IMR-90 (cell line): ENCODE measurements around the gene UBASH3A. TPM values are rescaled to one million over a fixed set of nuclear protein-coding genes. Genes with fewer than 3 reads are reported as not detected.

Experiments
- ATAC-seq: fragments of 200-7000 bp; cut with Tn5 transposase; 2 replicates; pipeline ENCODE4 v1.9.1; 2020; ENCODE audit warnings: low read depth, mild to moderate bottlenecking, moderate library complexity
- BruUV-seq: library from RNA; stranded (reverse); fragments of 400-500 nt; replicated peaks from 2 replicates; lab custom pipeline; 2021; lab: Mats Ljungman, UMichigan
- CTCF ChIA-PET: fragments of 300-600 bp; formaldehyde crosslinking; extraction: SDS; loops from one replicate; lab custom pipeline; 2021; ENCODE audit warnings: antibody characterized with exemption; lab: Yijun Ruan, JAX
- POLR2A ChIA-PET: fragments of 300-600 bp; sonication (Branson Sonifier 250); formaldehyde crosslinking; loops from one replicate; lab custom pipeline; 2022; ENCODE audit warnings: antibody characterized with exemption; ENCODE audit not compliant: unreplicated experiment; lab: Charles Lee
- DNase-seq: peaks from one replicate; pipeline ENCODE4 v3.0.0; 2013
- H2AFZ ChIP-seq: replicated peaks from 2 replicates; pipeline ENCODE3; 2013; ENCODE audit warnings: low read length, mild to moderate bottlenecking; ENCODE audit not compliant: poor library complexity
- H2AK5ac ChIP-seq: 2 replicates; pipeline ENCODE4 v1.6.1; 2013; ENCODE audit warnings: low read depth, low read length, inconsistent platforms
- H2AK9ac ChIP-seq: replicated peaks from 2 replicates; pipeline ENCODE3; 2013; ENCODE audit warnings: mild to moderate bottlenecking, low read depth, low read length, moderate library complexity; ENCODE audit not compliant: poor library complexity
- H2BK120ac ChIP-seq: 2 replicates; pipeline ENCODE4 v1.6.1; 2013; ENCODE audit warnings: low read depth, low read length, inconsistent platforms
- H2BK15ac ChIP-seq: 3 replicates; pipeline ENCODE4 v1.6.1; 2013; ENCODE audit warnings: low read depth, low read length, inconsistent platforms
- H2BK20ac ChIP-seq: 2 replicates; pipeline ENCODE4 v1.6.1; 2013; ENCODE audit warnings: low read depth, mild to moderate bottlenecking, inconsistent platforms, low read length, moderate library complexity
- H2BK5ac ChIP-seq: 2 replicates; pipeline ENCODE4 v1.6.1; 2013; ENCODE audit warnings: mild to moderate bottlenecking, low read depth, low read length, inconsistent platforms; ENCODE audit not compliant: poor library complexity, severe bottlenecking
- H3K14ac ChIP-seq: replicated peaks from 2 replicates; pipeline ENCODE4 v1.6.1; 2013; ENCODE audit warnings: low read depth, low read length, inconsistent platforms
- H3K18ac ChIP-seq: 2 replicates; pipeline ENCODE4 v1.6.1; 2013; ENCODE audit warnings: low read depth, low read length, control low read depth
- H3K23ac ChIP-seq: 2 replicates; pipeline ENCODE4 v1.6.1; 2013; ENCODE audit warnings: low read depth, low read length, inconsistent platforms
- H3K27ac ChIP-seq: 2 replicates; pipeline ENCODE4 v1.5.1; 2013; ENCODE audit warnings: mild to moderate bottlenecking, control low read depth, low read length; ENCODE audit not compliant: insufficient read depth
- H3K27me3 ChIP-seq: 2 replicates; pipeline ENCODE4 v1.6.1; 2013; ENCODE audit warnings: low read length; ENCODE audit not compliant: control insufficient read depth, insufficient read depth
- H3K36me3 ChIP-seq: 2 replicates; pipeline ENCODE4 v1.6.1; 2013; ENCODE audit warnings: low read length, mixed read lengths; ENCODE audit not compliant: control insufficient read depth, insufficient read depth
- H3K4ac ChIP-seq: 2 replicates; pipeline ENCODE4 v1.6.1; 2013; ENCODE audit warnings: low read depth, low read length, inconsistent platforms
- H3K4me1 ChIP-seq: 2 replicates; pipeline ENCODE4 v1.6.1; 2013; ENCODE audit warnings: low read length, mixed read lengths; ENCODE audit not compliant: control insufficient read depth, insufficient read depth
- H3K4me2 ChIP-seq: 2 replicates; pipeline ENCODE4 v1.6.1; 2013; ENCODE audit warnings: low read depth, mild to moderate bottlenecking, control low read depth, low read length, moderate library complexity
- H3K4me3 ChIP-seq: 2 replicates; pipeline ENCODE4 v1.5.1; 2013; ENCODE audit warnings: low read depth, mild to moderate bottlenecking, control low read depth, low read length, moderate library complexity; ENCODE audit not compliant: insufficient read depth
- H3K56ac ChIP-seq: 2 replicates; pipeline ENCODE4 v1.6.1; 2013; ENCODE audit warnings: low read length, inconsistent platforms; ENCODE audit not compliant: insufficient read depth; ENCODE audit errors: extremely low read depth
- H3K79me1 ChIP-seq, 2 experiments: 2 replicates each; pipeline ENCODE4 v1.6.1; 2013; ENCODE audit warnings: low read length in 2 of 2, inconsistent platforms in 1 of 2, low read depth in 1 of 2
- H3K9ac ChIP-seq: 2 replicates; pipeline ENCODE4 v1.6.1; 2013; ENCODE audit warnings: low read depth, low read length, control low read depth
- H3K9me1 ChIP-seq: 2 replicates; pipeline ENCODE4 v1.6.1; 2013; ENCODE audit warnings: low read length, inconsistent platforms; ENCODE audit not compliant: insufficient read depth
- H3K9me3 ChIP-seq: 2 replicates; pipeline ENCODE4 v1.6.1; 2013; ENCODE audit warnings: low read length; ENCODE audit not compliant: control insufficient read depth, insufficient read depth
- H4K20me1 ChIP-seq: 2 replicates; pipeline ENCODE4 v1.6.1; 2013; ENCODE audit warnings: low read length, inconsistent platforms; ENCODE audit not compliant: insufficient read depth
- H4K5ac ChIP-seq: 2 replicates; pipeline ENCODE4 v1.6.1; 2013; ENCODE audit warnings: mild to moderate bottlenecking, low read depth, low read length, control low read depth
- H4K8ac ChIP-seq, 2 experiments: 2 replicates each; pipeline ENCODE4 v1.6.1; 2013; ENCODE audit warnings: low read depth in 2 of 2, low read length in 2 of 2, control low read depth in 1 of 2, inconsistent platforms in 1 of 2
- H4K91ac ChIP-seq: 2 replicates; pipeline ENCODE4 v1.6.1; 2013; ENCODE audit warnings: low read depth, low read length, inconsistent platforms; ENCODE audit not compliant: insufficient read depth
- BHLHE40 ChIP-seq: fragments of 150-350 bp; IDR thresholded peaks from 2 replicates; pipeline ENCODE4 v1.6.1; 2016; ENCODE audit warnings: mild to moderate bottlenecking, low read depth, low read length
- CEBPB ChIP-seq: IDR thresholded peaks from 2 replicates; pipeline ENCODE4 v1.6.1; 2012; ENCODE audit warnings: low read depth, low read length, improper control_type of control experiment
- CHD1 ChIP-seq: IDR thresholded peaks from 2 replicates; pipeline ENCODE4 v1.6.1; 2012; ENCODE audit warnings: low read depth, low read length, improper control_type of control experiment
- FOS ChIP-seq: fragments of 150-350 bp; IDR thresholded peaks from 2 replicates; pipeline ENCODE4 v1.6.1; 2016; ENCODE audit warnings: low read depth, low read length
- MAFK ChIP-seq: IDR thresholded peaks from 2 replicates; pipeline ENCODE4 v1.6.1; 2012; ENCODE audit warnings: low read depth, low read length, improper control_type of control experiment
- MAZ ChIP-seq: IDR thresholded peaks from 2 replicates; pipeline ENCODE4 v1.6.1; 2012; ENCODE audit warnings: low read depth, mild to moderate bottlenecking, low read length, improper control_type of control experiment, moderate library complexity, borderline replicate concordance
- MXI1 ChIP-seq: IDR thresholded peaks from 2 replicates; pipeline ENCODE4 v1.6.1; 2012; ENCODE audit warnings: low read depth, mild to moderate bottlenecking, low read length, moderate library complexity, borderline replicate concordance
- NFE2L2 ChIP-seq: fragments of 150-350 bp; IDR thresholded peaks from 2 replicates; pipeline ENCODE4 v1.6.1; 2016; ENCODE audit warnings: low read depth, mild to moderate bottlenecking, low read length
- POLR2A ChIP-seq: IDR thresholded peaks from 2 replicates; pipeline ENCODE4 v1.6.1; 2012; ENCODE audit warnings: mild to moderate bottlenecking, low read depth, low read length
- RAD21 ChIP-seq: IDR thresholded peaks from 2 replicates; pipeline ENCODE4 v1.6.1; 2012; ENCODE audit warnings: low read length, improper control_type of control experiment
- RCOR1 ChIP-seq: IDR thresholded peaks from 2 replicates; pipeline ENCODE4 v1.6.1; 2012; ENCODE audit warnings: mild to moderate bottlenecking, low read length, improper control_type of control experiment; ENCODE audit not compliant: insufficient replicate concordance
- RFX5 ChIP-seq: IDR thresholded peaks from 2 replicates; pipeline ENCODE4 v1.8.0; 2012; ENCODE audit warnings: low read depth, mild to moderate bottlenecking, low read length, moderate library complexity
- SMC3 ChIP-seq: fragments of 150-350 bp; IDR thresholded peaks from 2 replicates; pipeline ENCODE4 v1.6.1; 2016; ENCODE audit warnings: low read depth, mild to moderate bottlenecking, antibody characterized with exemption, low read length, moderate library complexity
- WGBS, 2 experiments: methylation state at CpG; one replicate each; pipeline versions ENCODE4 v1.1.5 to v1.1.7; 2013; ENCODE audit warnings: missing lambda C conversion rate in 2 of 2; ENCODE audit not compliant: insufficient read length in 1 of 2; ENCODE audit errors: extremely low coverage in 2 of 2; 5-methylcytosine and 5-hydroxymethylcytosine counted together
- dilution Hi-C: fragments of 300-500 bp; cut with HindIII; formaldehyde crosslinking; loops from one replicate; pipeline ENCODE4 v1.14.3; 2018; ENCODE audit warnings: low sequenced_read_pairs; ENCODE audit not compliant: unreplicated experiment
- in situ Hi-C: fragments of 300-500 bp; cut with MboI; formaldehyde crosslinking; loops from 3 replicates; pipeline ENCODE4 v1.14.3; 2019; ENCODE audit warnings: low sequenced_read_pairs, inconsistent platforms, mixed read lengths
- intact Hi-C: fragments of 100-400 bp; cut with micrococcal nuclease; formaldehyde crosslinking; loops from 2 replicates; pipeline ENCODE4 v1.10.0; 2022
- polyA plus RNA-seq, 3 experiments: library from polyadenylated mRNA; depleted of rRNA; stranded (reverse); fragments of >200 nt; gene quantifications; 2 replicates each; pipeline ENCODE4 v1.2.3, GENCODE V29; 2012; ENCODE audit warnings: low replicate concordance in 1 of 3
- total RNA-seq: library from RNA; depleted of rRNA; stranded (reverse); fragments of >200 nt; gene quantifications from 2 replicates; pipeline ENCODE4 v1.2.3, GENCODE V29; 2012
- TF ChIP-seq, protein P1 (sequence below): fragments of 150-350 bp; IDR thresholded peaks from 2 replicates; pipeline ENCODE4 v1.6.1; 2017; ENCODE audit warnings: mild to moderate bottlenecking, antibody characterized with exemption, low read length, low read depth
- TF ChIP-seq, protein P2 (sequence below): conservative IDR thresholded peaks from 2 replicates; pipeline ENCODE4 v1.5.1; 2012; ENCODE audit warnings: mild to moderate bottlenecking, low read depth, low read length, improper control_type of control experiment
- TF ChIP-seq, protein P3 (sequence below): fragments of 150-350 bp; IDR thresholded peaks from 2 replicates; pipeline ENCODE4 v1.6.1; 2016; ENCODE audit warnings: low read depth, mild to moderate bottlenecking, low read length, moderate library complexity, borderline replicate concordance

The UBASH3A gene
- total and polyA plus RNA-seq, 2 of the 4 experiments (the other 2 are of a cell fraction) = not detected

DNA sequence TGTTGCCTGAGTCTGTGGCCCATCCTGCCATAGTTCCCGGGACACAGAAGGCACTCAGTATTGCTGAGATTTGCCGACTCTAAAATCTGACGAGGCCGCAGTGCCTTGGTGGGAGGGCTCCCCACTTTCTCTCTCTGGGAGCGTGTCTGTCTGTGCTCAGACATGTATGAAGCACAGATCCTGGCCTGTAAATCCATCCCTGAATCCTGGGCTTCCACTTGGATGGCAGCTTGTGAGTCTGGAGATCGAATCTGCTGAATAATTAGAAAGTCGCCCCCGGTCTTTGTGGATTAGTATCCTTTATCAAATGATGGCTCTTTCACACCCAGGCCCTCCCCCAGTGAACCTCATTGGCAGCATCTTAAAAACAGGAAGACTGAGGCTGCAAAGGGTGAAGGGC lies 10.4 kb downstream of the UBASH3A start:
- Histone ChIP-seq H3K9me1 (no peaks in the 10 kb centered on the region), H3K4me1 (peaks cover 5% of the 10 kb centered on the region; the same call in 1 of the 2 replicates), H3K56ac (no peak overlapping the region), H2AK9ac (no peak overlapping the region), H3K14ac (no peak overlapping the region), H3K23ac (no peak overlapping the region), H3K79me1 (no peaks in the 10 kb centered on the region), H4K91ac (no peak overlapping the region), H3K4ac (no peak overlapping the region), H2BK20ac (no peak overlapping the region), H3K4me2 (no peak overlapping the region), H2BK15ac (no peak overlapping the region), H3K9me3 (no peaks in the 10 kb centered on the region), H3K27me3 (peaks cover 17% of the 10 kb centered on the region; the same call in 1 of the 2 replicates), H4K5ac (no peak overlapping the region), H2BK5ac (no peak overlapping the region), H3K27ac (no peak overlapping the region), H2AK5ac (no peak overlapping the region), H3K36me3 (no peaks in the 10 kb centered on the region), H2AFZ (no peak overlapping the region), H3K4me3 (no peak overlapping the region), H4K8ac (no peak overlapping the region), H2BK120ac (no peak overlapping the region), H3K18ac (no peak overlapping the region), H3K9ac (no peak overlapping the region), H4K20me1 (no peaks in the 10 kb centered on the region)
- DNase-seq (no peak), ATAC-seq (no peak)
- in situ Hi-C loops (no loop called here), intact Hi-C loops (no loop called here), dilution Hi-C loops (no loop called here)
- ChIA-PET CTCF (no interaction called here), POLR2A (no interaction called here)
- TF ChIP-seq BHLHE40 (no peak), RCOR1 (no peak), FOS (no peak), RAD21 (no peak), NFE2L2 (no peak), POLR2A (no peak), CHD1 (no peak), SMC3 (no peak), MXI1 (no peak), RFX5 (no peak), CEBPB (no peak), MAZ (no peak), MAFK (no peak)
- TF ChIP-seq, protein P1, sequence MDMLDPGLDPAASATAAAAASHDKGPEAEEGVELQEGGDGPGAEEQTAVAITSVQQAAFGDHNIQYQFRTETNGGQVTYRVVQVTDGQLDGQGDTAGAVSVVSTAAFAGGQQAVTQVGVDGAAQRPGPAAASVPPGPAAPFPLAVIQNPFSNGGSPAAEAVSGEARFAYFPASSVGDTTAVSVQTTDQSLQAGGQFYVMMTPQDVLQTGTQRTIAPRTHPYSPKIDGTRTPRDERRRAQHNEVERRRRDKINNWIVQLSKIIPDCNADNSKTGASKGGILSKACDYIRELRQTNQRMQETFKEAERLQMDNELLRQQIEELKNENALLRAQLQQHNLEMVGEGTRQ = no peak
- TF ChIP-seq, protein P2, sequence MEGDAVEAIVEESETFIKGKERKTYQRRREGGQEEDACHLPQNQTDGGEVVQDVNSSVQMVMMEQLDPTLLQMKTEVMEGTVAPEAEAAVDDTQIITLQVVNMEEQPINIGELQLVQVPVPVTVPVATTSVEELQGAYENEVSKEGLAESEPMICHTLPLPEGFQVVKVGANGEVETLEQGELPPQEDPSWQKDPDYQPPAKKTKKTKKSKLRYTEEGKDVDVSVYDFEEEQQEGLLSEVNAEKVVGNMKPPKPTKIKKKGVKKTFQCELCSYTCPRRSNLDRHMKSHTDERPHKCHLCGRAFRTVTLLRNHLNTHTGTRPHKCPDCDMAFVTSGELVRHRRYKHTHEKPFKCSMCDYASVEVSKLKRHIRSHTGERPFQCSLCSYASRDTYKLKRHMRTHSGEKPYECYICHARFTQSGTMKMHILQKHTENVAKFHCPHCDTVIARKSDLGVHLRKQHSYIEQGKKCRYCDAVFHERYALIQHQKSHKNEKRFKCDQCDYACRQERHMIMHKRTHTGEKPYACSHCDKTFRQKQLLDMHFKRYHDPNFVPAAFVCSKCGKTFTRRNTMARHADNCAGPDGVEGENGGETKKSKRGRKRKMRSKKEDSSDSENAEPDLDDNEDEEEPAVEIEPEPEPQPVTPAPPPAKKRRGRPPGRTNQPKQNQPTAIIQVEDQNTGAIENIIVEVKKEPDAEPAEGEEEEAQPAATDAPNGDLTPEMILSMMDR = no peak
- TF ChIP-seq, protein P3, sequence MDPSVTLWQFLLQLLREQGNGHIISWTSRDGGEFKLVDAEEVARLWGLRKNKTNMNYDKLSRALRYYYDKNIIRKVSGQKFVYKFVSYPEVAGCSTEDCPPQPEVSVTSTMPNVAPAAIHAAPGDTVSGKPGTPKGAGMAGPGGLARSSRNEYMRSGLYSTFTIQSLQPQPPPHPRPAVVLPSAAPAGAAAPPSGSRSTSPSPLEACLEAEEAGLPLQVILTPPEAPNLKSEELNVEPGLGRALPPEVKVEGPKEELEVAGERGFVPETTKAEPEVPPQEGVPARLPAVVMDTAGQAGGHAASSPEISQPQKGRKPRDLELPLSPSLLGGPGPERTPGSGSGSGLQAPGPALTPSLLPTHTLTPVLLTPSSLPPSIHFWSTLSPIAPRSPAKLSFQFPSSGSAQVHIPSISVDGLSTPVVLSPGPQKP = no peak
- no CpG with 5 or more reads among the region's 8 CpGs for WGBS, 2 experiments
- no TSS peak for BruUV-seq
